ENCODE measurements around the gene NTN1. TPM values are rescaled to one million over a fixed set of nuclear protein-coding genes. Genes with fewer than 3 reads are reported as not detected.

The NTN1 gene
- total and polyA plus RNA-seq, 2 of the 13 experiments (the other 11 are each of a cell fraction or from before 2014, with no cell fraction given): 0.04 to 0.05 TPM

DNA sequence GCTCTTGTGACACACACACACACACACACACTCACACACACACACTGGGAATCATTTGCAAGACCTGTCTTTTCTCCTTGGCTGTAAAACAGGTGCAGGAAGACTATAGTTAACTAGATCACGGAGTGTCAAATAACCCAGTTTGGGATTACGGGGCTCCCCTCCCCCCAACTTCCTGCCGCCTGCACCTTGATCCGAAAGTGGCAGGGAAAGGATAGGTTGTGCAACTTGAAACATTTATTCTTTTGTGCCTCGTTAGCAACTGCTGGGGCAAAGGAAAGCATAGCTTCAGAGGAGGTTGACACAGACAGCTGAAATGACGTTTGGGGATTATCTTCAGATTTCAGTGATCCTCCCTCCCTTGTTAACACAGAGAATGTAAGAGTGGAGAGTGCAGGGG lies 149.5 kb downstream of the NTN1 start:
- Histone ChIP-seq H3K36me3 (replicated peaks in 1 of 2; ENCODE audit: control insufficient read depth in 1 of 2, insufficient read depth in 2 of 2, low read length in 2 of 2) (no peaks in the 10 kb centered on the region), H3K4me1 (ENCODE audit: insufficient read depth, low read length) (peaks cover 31% of the 10 kb centered on the region), H3K9ac (ENCODE audit: insufficient read depth, low read depth, low read length) (no peak overlapping the region), H2AFZ (ENCODE audit: low read length) (no peak overlapping the region), H3K4me3 (replicated peaks in 1 of 3; ENCODE audit: insufficient read depth in 1 of 3, low read depth in 2 of 3, low read length in 3 of 3) (0 out of 6 replicates have a peak overlapping the region, but pooled peaks of 1 of the 3 experiments have one; percentile 15), H3K27me3 (ENCODE audit: control insufficient read depth in 1 of 2, insufficient read depth in 2 of 2, low read length in 2 of 2) (peaks cover 10 to 32% of the 10 kb centered on the region in 2 experiments), H3K79me2 (ENCODE audit: insufficient read depth, low read length) (no peaks in the 10 kb centered on the region), H3K27ac (ENCODE audit: extremely low read length, insufficient read depth, low read length) (no peak overlapping the region), H3K4me2 (ENCODE audit: low read depth, low read length) (peak overlapping the region; percentile 30), H4K20me1 (ENCODE audit: insufficient read depth, low read length) (no peaks in the 10 kb centered on the region), H3K9me3 (ENCODE audit: low read length) (no peaks in the 10 kb centered on the region)
- ChIA-PET POLR2A (no interaction called here), CTCF (ENCODE audit: low intra/inter-chr PET ratio, low total read pairs) (no interaction called here)
- FAIRE-seq (peak; percentile 32), DNase-seq (ENCODE audit: low spot score) (peak; percentile 54), ATAC-seq (peak; percentile 59)
- in situ Hi-C loops (cut with HindIII; ENCODE audit: extremely low pct_ligation_motif_present, low pct_unique_long_range_greater_than_20kb) (no loop called here), intact Hi-C loops (cut with micrococcal nuclease; ENCODE audit: unreplicated experiment) (no loop called here)
- WGBS (ENCODE audit: low lambda C conversion rate): 0% methylated on average over 6 of the region's 6 CpGs
- BruUV-seq (replicated peaks): no TSS peak
- TF ChIP-seq SOX13 (IDR thresholded peaks at IDR 0.05): no peak
- TF ChIP-seq SOX13 (CRISPR knock-in tag; conservative IDR thresholded peaks at IDR 0.05 in 1 of 2, IDR thresholded peaks at IDR 0.05 in 1 of 2): 0 out of 4 replicates have a peak, but pooled peaks of 1 of the 2 experiments have one; percentile 37
- no peak for TF ChIP-seq ZNF644 (CRISPR knock-in tag; IDR thresholded peaks at IDR 0.05; ENCODE audit: low read depth)
- peak; percentile 26; the same call in 1 of the 2 replicates for TF ChIP-seq ZBTB10 (CRISPR knock-in tag; IDR thresholded peaks at IDR 0.05; ENCODE audit: borderline replicate concordance)
- no peak for TF ChIP-seq ZNF546 (CRISPR knock-in tag; conservative IDR thresholded peaks at IDR 0.05)
- TF ChIP-seq, protein P1, sequence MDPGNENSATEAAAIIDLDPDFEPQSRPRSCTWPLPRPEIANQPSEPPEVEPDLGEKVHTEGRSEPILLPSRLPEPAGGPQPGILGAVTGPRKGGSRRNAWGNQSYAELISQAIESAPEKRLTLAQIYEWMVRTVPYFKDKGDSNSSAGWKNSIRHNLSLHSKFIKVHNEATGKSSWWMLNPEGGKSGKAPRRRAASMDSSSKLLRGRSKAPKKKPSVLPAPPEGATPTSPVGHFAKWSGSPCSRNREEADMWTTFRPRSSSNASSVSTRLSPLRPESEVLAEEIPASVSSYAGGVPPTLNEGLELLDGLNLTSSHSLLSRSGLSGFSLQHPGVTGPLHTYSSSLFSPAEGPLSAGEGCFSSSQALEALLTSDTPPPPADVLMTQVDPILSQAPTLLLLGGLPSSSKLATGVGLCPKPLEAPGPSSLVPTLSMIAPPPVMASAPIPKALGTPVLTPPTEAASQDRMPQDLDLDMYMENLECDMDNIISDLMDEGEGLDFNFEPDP (CRISPR knock-in tag; conservative IDR thresholded peaks at IDR 0.05): 0 out of 2 replicates have a peak, but pooled peaks have one; percentile 56
- TF ChIP-seq, protein P2, sequence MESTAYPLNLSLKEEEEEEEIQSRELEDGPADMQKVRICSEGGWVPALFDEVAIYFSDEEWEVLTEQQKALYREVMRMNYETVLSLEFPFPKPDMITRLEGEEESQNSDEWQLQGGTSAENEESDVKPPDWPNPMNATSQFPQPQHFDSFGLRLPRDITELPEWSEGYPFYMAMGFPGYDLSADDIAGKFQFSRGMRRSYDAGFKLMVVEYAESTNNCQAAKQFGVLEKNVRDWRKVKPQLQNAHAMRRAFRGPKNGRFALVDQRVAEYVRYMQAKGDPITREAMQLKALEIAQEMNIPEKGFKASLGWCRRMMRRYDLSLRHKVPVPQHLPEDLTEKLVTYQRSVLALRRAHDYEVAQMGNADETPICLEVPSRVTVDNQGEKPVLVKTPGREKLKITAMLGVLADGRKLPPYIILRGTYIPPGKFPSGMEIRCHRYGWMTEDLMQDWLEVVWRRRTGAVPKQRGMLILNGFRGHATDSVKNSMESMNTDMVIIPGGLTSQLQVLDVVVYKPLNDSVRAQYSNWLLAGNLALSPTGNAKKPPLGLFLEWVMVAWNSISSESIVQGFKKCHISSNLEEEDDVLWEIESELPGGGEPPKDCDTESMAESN (CRISPR knock-in tag; conservative IDR thresholded peaks at IDR 0.05): 0 out of 2 replicates have a peak, but pooled peaks have one; percentile 19
- peak; percentile 75 for TF ChIP-seq HNF4A (CRISPR knock-in tag; IDR thresholded peaks at IDR 0.05)
- TF ChIP-seq NONO (IDR thresholded peaks at IDR 0.05): no peak
- TF ChIP-seq NONO (CRISPR knock-in tag; conservative IDR thresholded peaks at IDR 0.05): no peak
- no peak for TF ChIP-seq BATF2 (CRISPR knock-in tag; IDR thresholded peaks at IDR 0.05)
- peak in 1 of 2 experiments; percentile 31; a peak in 1 of 4 replicates for TF ChIP-seq EP300 (IDR thresholded peaks at IDR 0.05; ENCODE audit: low read depth in 2 of 2, low read length in 2 of 2)
- no peak for TF ChIP-seq EP300 (CRISPR knock-in tag; IDR thresholded peaks at IDR 0.05; ENCODE audit: borderline replicate concordance)
- TF ChIP-seq CEBPG (CRISPR knock-in tag; IDR thresholded peaks at IDR 0.05): peak; percentile 68

All from HepG2 (cell line).